Measurements from ENCODE around the gene AKAP6. TPM values are rescaled to one million over a fixed set of nuclear protein-coding genes. Genes with fewer than 3 reads are reported as not detected.

AKAP6 gene
- total RNA-seq, 1 donor from 2014 or later = 1.3 TPM

DNA sequence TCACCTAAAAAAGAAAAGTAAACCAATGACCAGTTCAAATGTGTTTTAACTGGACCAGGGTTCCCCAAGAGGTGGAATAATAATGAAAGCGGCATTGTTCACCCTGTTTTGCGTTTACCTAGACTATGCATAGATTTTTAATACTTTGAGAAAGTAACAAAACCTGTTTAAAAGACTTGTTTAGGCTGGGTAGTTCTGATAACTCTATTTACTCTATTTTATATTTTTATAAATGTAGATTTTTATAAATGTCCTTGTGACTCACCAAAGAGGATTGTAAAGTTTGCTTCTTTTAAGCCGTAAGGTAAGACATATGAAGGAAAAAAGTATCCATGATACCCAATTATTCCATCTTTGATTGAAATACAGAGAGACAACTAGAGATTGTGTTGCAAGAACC, 321.6 kb downstream of the AKAP6 start:
- no peak for TF ChIP-seq CTCF (IDR thresholded peaks at IDR 0.05; ENCODE audit: insufficient read depth, low read length, poor library complexity, severe bottlenecking)
- Histone ChIP-seq H3K27me3 (ENCODE audit: control insufficient read depth, insufficient read depth, low read length) (no peaks in the 10 kb centered on the region), H3K36me3 (ENCODE audit: control insufficient read depth, insufficient read depth, low read length) (no peaks in the 10 kb centered on the region), H3K4me3 (ENCODE audit: low read depth, low read length) (no peak overlapping the region)
- DNase-seq (ENCODE audit: low read depth) = no peak

GRCh38 chr14:32654106-32654505, 325.0 kb downstream of the AKAP6 start:
- Histone ChIP-seq H3K4me3 (ENCODE audit: low read depth, low read length) (no peak overlapping the region), H3K27me3 (ENCODE audit: control insufficient read depth, insufficient read depth, low read length) (no peaks in the 10 kb centered on the region), H3K36me3 (ENCODE audit: control insufficient read depth, insufficient read depth, low read length) (no peaks in the 10 kb centered on the region)
- no peak for DNase-seq (ENCODE audit: low read depth)
- TF ChIP-seq CTCF (IDR thresholded peaks at IDR 0.05; ENCODE audit: insufficient read depth, low read length, poor library complexity, severe bottlenecking) = no peak

DNA sequence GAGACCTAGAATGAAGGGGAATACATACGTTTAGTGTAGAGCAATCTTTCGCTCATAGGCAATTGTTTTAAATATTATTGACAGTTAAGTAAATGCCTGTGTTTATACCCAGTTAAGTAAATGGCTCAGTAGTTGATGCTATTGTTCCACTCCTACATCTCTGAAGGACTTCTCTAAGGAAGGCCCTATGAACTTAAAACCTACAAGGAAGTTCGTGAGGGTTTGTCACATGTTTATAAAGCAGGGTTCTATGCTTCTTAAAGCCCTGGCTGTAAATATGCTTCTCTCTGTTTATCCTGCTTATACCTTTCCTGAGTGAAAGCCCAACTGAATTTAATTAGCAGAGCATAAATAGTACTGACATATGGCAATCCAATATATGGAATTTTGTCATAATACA, 327.5 kb downstream of the AKAP6 start:
- no peaks in the 10 kb centered on the region for H3K27me3 ChIP-seq (ENCODE audit: control insufficient read depth, insufficient read depth, low read length)
- H3K36me3 ChIP-seq (ENCODE audit: control insufficient read depth, insufficient read depth, low read length) = no peaks in the 10 kb centered on the region
- H3K4me3 ChIP-seq (ENCODE audit: low read depth, low read length) = no peak overlapping the region
- TF ChIP-seq CTCF (IDR thresholded peaks at IDR 0.05; ENCODE audit: insufficient read depth, low read length, poor library complexity, severe bottlenecking) = no peak
- DNase-seq (ENCODE audit: low read depth) = no peak

DNA sequence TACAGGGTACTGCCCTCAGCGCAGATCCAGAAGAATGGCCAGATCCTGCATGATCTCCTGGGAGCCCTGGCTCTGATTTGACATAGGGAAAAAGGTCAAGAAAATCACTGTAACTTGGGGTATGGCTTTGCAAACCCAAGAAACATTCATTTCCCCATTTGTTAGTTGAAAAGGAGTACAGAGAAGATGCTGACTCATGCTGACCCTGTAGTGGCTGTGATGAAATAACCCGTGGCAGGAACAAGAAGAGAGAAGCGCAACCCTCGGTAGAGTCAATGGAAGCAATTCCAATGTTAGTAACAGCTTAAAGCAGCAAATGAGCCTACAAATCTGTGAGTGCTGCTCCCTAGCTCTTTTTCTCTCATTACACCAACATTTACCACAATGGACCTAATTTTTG, 328.0 kb downstream of the AKAP6 start:
- Histone ChIP-seq H3K4me3 (ENCODE audit: low read depth, low read length) (no peak overlapping the region), H3K36me3 (ENCODE audit: control insufficient read depth, insufficient read depth, low read length) (no peaks in the 10 kb centered on the region), H3K27me3 (ENCODE audit: control insufficient read depth, insufficient read depth, low read length) (no peaks in the 10 kb centered on the region)
- no peak for TF ChIP-seq CTCF (IDR thresholded peaks at IDR 0.05; ENCODE audit: insufficient read depth, low read length, poor library complexity, severe bottlenecking)
- DNase-seq (ENCODE audit: low read depth) = no peak

GRCh38 chr14:32661216-32661615, 332.1 kb downstream of the AKAP6 start:
- TF ChIP-seq CTCF (IDR thresholded peaks at IDR 0.05; ENCODE audit: insufficient read depth, low read length, poor library complexity, severe bottlenecking) = no peak
- Histone ChIP-seq H3K4me3 (ENCODE audit: low read depth, low read length) (no peak overlapping the region), H3K27me3 (ENCODE audit: control insufficient read depth, insufficient read depth, low read length) (no peaks in the 10 kb centered on the region), H3K36me3 (ENCODE audit: control insufficient read depth, insufficient read depth, low read length) (no peaks in the 10 kb centered on the region)
- DNase-seq (ENCODE audit: low read depth) = no peak

- no peak for TF ChIP-seq CTCF (IDR thresholded peaks at IDR 0.05; ENCODE audit: insufficient read depth, low read length, poor library complexity, severe bottlenecking)
- no peak for DNase-seq (ENCODE audit: low read depth)
- no peaks in the 10 kb centered on the region for H3K27me3 ChIP-seq (ENCODE audit: control insufficient read depth, insufficient read depth, low read length)
- H3K36me3 ChIP-seq (ENCODE audit: control insufficient read depth, insufficient read depth, low read length) = no peaks in the 10 kb centered on the region
- H3K4me3 ChIP-seq (ENCODE audit: low read depth, low read length) = no peak overlapping the region
Measured at GRCh38 chr14:32662211-32662610, 333.1 kb downstream of the AKAP6 start.

All from kidney epithelial cell (primary cell).